ENCODE results near the gene ACTR3. TPM values are rescaled to one million over a fixed set of nuclear protein-coding genes. Genes with fewer than 3 reads are reported as not detected.

Gene ACTR3
- total and polyA plus RNA-seq, 2 donors from 2014 or later = 69.3 to 265 TPM

DNA sequence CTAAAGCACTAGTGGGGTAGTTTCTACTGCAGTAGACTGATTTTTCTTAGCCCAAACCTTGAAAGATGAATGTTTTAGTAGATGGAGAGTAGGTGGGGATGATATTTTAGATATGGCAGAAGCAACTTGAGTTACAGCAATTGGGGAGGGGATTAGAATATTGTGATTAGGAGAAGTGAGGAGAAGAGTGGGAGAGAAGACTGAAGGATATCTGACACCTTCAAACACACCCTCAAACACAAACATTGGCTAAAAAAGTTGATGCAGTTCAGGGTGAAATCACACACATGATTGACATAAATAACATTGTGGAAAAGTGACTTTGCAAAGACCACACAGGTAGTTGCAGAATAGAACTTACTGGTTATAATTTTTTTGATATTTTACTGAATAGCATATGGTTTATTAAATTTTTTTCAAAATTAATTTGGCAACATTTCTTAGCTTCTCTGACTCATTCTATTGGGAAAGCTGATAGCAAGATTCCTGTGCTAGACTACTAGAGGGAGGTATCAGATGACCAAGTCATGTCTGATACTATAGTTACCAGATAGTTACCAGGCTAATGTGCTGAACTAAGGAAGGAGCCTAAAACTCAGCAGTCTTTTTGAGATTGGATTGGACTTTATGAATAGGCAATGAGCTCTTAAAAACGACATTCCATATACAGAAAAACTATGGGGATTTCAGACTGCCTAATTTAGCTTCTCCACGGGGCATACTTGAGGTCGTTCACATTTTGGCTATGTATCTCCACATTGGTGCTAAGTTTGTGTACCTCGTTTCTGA, 73.0 kb downstream of the ACTR3 start:
- DNase-seq (no peak), FAIRE-seq (no peak)
- no peak overlapping the region for H3K27ac ChIP-seq (ENCODE audit: low read depth in 2 of 2, low read length in 2 of 2)
- intact Hi-C loops (cut with DNase I) = no loop called here
- H3K9me3 ChIP-seq (ENCODE audit: control insufficient read depth in 2 of 3, insufficient read depth in 1 of 3, low read length in 3 of 3) = no peaks in the 10 kb centered on the region
- TF ChIP-seq, protein P1, sequence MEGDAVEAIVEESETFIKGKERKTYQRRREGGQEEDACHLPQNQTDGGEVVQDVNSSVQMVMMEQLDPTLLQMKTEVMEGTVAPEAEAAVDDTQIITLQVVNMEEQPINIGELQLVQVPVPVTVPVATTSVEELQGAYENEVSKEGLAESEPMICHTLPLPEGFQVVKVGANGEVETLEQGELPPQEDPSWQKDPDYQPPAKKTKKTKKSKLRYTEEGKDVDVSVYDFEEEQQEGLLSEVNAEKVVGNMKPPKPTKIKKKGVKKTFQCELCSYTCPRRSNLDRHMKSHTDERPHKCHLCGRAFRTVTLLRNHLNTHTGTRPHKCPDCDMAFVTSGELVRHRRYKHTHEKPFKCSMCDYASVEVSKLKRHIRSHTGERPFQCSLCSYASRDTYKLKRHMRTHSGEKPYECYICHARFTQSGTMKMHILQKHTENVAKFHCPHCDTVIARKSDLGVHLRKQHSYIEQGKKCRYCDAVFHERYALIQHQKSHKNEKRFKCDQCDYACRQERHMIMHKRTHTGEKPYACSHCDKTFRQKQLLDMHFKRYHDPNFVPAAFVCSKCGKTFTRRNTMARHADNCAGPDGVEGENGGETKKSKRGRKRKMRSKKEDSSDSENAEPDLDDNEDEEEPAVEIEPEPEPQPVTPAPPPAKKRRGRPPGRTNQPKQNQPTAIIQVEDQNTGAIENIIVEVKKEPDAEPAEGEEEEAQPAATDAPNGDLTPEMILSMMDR (IDR thresholded peaks at IDR 0.05; ENCODE audit: borderline replicate concordance, extremely low read depth, insufficient read depth) = no peak
- H3K4me3 ChIP-seq (ENCODE audit: low read length in 3 of 3) = no peak overlapping the region
- H3K4me1 ChIP-seq (ENCODE audit: control insufficient read depth in 2 of 3, insufficient read depth in 2 of 3, low read depth in 1 of 3, low read length in 3 of 3) = no peaks in the 10 kb centered on the region
- H3K36me3 ChIP-seq (ENCODE audit: control insufficient read depth in 2 of 3, insufficient read depth in 3 of 3, low read length in 3 of 3) = no peaks in the 10 kb centered on the region
- H3K9ac ChIP-seq (ENCODE audit: low read length in 3 of 3) = no peak overlapping the region
- no peaks in the 10 kb centered on the region for H3K27me3 ChIP-seq (ENCODE audit: control insufficient read depth, insufficient read depth, low read length)

DNA sequence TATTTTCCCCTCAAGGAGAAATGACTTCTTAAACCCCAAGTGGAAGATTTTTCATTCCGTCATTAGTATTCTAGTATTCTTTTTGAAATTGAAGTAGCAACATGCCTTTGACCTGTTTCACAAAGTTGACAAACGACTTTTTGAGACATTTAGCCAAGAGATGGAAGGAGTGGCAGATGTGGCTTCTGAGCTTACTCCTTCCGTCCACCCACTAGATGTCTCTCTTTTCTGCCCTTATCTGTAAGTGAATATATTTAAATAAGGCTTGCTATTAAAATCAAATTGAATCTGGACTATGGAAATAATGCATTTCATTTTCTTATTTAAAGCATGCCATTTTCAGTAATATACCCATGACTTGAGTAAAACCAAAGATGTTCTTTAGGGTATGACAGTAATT, 74.1 kb downstream of the ACTR3 start:
- Histone ChIP-seq H3K27me3 (ENCODE audit: control insufficient read depth, insufficient read depth, low read length) (no peaks in the 10 kb centered on the region), H3K36me3 (ENCODE audit: control insufficient read depth in 2 of 3, insufficient read depth in 3 of 3, low read length in 3 of 3) (no peaks in the 10 kb centered on the region), H3K9ac (ENCODE audit: low read length in 3 of 3) (no peak overlapping the region), H3K9me3 (ENCODE audit: control insufficient read depth in 2 of 3, insufficient read depth in 1 of 3, low read length in 3 of 3) (no peaks in the 10 kb centered on the region), H3K27ac (ENCODE audit: low read depth in 2 of 2, low read length in 2 of 2) (no peak overlapping the region), H3K4me3 (ENCODE audit: low read length in 3 of 3) (no peak overlapping the region), H3K4me1 (ENCODE audit: control insufficient read depth in 2 of 3, insufficient read depth in 2 of 3, low read depth in 1 of 3, low read length in 3 of 3) (no peaks in the 10 kb centered on the region)
- intact Hi-C loops (cut with DNase I) = no loop called here
- TF ChIP-seq, protein P1 (IDR thresholded peaks at IDR 0.05; ENCODE audit: borderline replicate concordance, extremely low read depth, insufficient read depth) = no peak
- DNase-seq (no peak), FAIRE-seq (no peak)

DNA sequence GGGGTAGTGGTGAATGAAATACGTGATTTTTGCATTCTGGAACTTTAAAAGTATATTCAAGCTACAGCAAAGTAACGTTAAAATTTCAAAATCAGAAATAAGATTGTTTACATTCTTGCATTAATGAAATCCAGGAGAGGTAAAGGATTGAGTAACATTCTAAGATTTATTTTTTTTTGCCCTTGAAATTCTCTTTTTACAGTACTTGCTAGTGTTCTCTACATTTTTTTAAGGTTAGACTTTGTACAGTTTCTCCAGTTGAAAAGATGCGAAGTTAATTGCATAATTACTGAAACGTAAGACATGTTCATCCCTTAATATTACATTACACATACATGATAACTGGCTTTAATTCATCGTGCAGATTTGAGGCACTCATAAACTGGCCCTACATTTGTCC, 74.5 kb downstream of the ACTR3 start:
- H3K4me1 ChIP-seq (ENCODE audit: control insufficient read depth in 2 of 3, insufficient read depth in 2 of 3, low read depth in 1 of 3, low read length in 3 of 3) = no peaks in the 10 kb centered on the region
- no peak for FAIRE-seq
- no peak for DNase-seq
- H3K27ac ChIP-seq (ENCODE audit: low read depth in 2 of 2, low read length in 2 of 2) = no peak overlapping the region
- H3K9me3 ChIP-seq (ENCODE audit: control insufficient read depth in 2 of 3, insufficient read depth in 1 of 3, low read length in 3 of 3) = no peaks in the 10 kb centered on the region
- TF ChIP-seq, protein P1 (IDR thresholded peaks at IDR 0.05; ENCODE audit: borderline replicate concordance, extremely low read depth, insufficient read depth) = no peak
- H3K27me3 ChIP-seq (ENCODE audit: control insufficient read depth, insufficient read depth, low read length) = no peaks in the 10 kb centered on the region
- intact Hi-C loops (cut with DNase I) = no loop called here
- H3K9ac ChIP-seq (ENCODE audit: low read length in 3 of 3) = no peak overlapping the region
- H3K36me3 ChIP-seq (ENCODE audit: control insufficient read depth in 2 of 3, insufficient read depth in 3 of 3, low read length in 3 of 3) = no peaks in the 10 kb centered on the region
- no peak overlapping the region for H3K4me3 ChIP-seq (ENCODE audit: low read length in 3 of 3)
